ENCODE data around the gene SLC25A39.
"Not testable (repeated sequence)": the region's sequence is repeated elsewhere in the genome, so short reads cannot be mapped to it uniquely, and the experiment has no call there.

The SLC25A39 gene

GRCh38 chr17:44354582-44355561 lies 30.2 kb upstream of the SLC25A39 start:
- DNase-seq (ENCODE audit: low spot score), result no peak

- no peak for DNase-seq (ENCODE audit: low spot score)
Measured at GRCh38 chr17:44353672-44354331, 29.2 kb upstream of the SLC25A39 start.

DNA sequence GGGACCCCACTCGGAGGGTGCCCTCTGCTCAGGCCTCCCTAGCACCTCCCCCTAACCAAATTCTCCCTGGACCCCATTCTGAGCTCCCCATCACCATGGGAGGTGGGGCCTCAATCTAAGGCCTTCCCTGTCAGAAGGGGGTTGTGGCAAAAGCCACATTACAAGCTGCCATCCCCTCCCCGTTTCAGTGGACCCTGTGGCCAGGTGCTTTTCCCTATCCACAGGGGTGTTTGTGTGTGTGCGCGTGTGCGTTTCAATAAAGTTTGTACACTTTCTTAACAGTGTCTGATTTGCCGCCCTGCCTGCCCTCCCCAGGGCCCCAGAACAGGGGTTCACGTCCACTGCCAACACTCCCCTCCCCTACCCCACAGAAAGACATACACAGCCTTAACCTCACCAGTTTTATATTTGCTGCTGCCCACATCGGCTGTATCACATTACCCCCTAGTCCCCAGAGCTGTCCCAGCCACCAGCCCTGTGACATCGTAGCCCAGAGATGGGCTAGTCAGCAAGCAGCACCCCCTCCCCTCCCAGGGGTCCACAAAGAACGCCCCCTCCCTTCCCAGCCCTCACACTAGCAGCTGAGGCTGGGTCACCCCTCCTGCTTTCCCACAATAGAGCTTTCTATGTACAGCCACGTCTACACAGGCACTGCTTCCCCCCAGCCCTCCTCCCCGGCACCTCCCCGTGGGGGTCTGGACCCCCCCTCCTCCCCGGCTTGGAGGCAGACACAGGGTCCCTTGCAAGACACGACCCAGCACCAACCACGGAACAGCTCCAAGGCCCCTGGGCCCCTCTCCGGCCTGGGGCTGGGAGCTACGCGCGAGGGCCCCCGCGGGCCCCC lies 28.4 kb upstream of the SLC25A39 start:
- no peak for DNase-seq (ENCODE audit: low spot score)

GRCh38 chr17:44351961-44352827 lies 27.6 kb upstream of the SLC25A39 start:
- no peak for DNase-seq (ENCODE audit: low spot score)

- no peak for DNase-seq (ENCODE audit: low spot score)
Measured at GRCh38 chr17:44351464-44351863, 26.8 kb upstream of the SLC25A39 start.

DNA sequence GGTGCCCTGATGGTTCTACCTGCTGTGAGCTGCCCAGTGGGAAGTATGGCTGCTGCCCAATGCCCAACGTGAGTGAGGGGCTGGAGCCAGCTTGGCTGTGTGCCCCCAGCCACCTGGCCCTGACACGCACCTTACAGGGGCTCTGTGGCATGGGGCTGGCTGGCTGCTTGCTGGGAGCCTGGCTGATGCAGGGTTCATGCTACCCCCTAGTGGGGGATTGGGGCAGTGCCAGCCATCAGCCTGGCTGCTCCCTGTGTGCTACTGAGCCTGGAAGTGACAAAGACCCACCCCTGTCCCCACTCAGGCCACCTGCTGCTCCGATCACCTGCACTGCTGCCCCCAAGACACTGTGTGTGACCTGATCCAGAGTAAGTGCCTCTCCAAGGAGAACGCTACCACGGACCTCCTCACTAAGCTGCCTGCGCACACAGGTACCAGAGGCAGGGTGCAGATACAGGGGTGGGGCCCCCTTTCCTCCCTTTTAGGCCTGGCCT lies 26.2 kb upstream of the SLC25A39 start:
- peak; percentile 47 for DNase-seq (ENCODE audit: low spot score)

DNA sequence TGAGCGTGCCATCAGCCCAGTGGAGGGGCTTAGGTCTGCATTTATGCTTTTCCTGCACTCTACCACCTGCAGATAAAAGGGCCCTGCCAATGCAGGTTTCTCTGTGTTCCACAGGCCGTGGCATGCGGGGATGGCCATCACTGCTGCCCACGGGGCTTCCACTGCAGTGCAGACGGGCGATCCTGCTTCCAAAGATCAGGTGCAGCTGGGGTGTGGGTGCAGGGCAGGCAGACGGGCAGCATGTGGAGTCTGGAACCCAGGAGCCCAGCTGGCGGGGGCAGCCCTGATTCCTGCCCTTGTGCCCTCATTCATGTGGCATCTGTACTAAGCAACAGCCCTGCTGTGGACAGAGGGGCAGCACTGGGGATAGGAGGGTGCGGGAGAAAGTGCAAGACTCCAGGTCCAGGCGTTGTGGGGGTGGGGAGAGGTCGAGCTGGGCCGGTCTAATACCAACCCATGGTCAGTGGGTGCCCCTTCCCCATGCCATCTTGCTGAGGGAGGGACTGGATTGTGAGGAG lies 25.0 kb upstream of the SLC25A39 start:
- DNase-seq (ENCODE audit: low spot score), result no peak

GRCh38 chr17:44348988-44349364 lies 24.4 kb upstream of the SLC25A39 start:
- no peak for DNase-seq (ENCODE audit: low spot score)

- DNase-seq (ENCODE audit: low spot score), result no peak
Measured at GRCh38 chr17:44348234-44348987, 23.8 kb upstream of the SLC25A39 start.

- not testable (repeated sequence) for DNase-seq (ENCODE audit: low spot score)
Measured at GRCh38 chr17:44347206-44348055, 22.8 kb upstream of the SLC25A39 start.

DNA sequence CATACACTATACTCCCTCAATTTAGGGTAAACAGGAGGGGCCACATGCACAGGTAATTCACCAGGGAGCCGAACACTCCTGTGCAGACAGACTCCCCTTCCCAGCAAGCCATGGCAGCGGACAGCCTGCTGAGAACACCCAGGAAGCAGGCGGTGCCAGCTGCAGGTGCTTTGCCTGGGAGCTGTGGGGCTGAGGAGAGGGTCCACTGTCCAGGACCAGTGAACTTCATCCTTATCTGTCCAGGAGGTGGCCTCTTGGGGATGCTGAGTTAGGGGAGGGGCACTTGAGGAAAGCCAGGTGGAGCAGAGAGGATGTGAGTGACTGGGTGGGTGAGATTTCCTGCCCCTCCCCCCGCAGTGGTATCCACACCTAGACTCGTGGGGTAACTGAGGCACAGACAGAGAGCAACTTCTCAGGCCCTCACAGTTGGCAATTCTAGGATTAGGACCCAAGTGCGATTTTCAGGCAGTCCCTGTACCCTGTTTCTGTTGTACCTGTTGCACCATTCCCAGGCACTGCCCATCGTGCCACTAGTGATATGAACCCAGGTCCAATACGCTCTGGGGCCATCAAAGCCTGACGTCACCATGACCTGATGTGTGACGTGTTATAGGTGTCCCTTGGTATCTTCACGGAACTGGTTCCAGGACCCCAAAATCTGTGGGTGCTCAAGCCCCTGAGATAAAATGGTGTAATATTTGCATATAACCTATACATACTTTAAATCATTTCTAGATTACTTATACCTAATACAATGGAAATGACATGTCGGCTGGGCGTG lies 21.6 kb upstream of the SLC25A39 start:
- DNase-seq (ENCODE audit: low spot score), result no peak

- DNase-seq (ENCODE audit: low spot score), result peak; percentile 47
Measured at GRCh38 chr17:44345454-44346026, 20.9 kb upstream of the SLC25A39 start.

GRCh38 chr17:44344939-44345453 lies 20.4 kb upstream of the SLC25A39 start, which contains the start of gene GRN:
TSS of gene GRN (plus strand) at chr17:44345302. CDS start at chr17:44349165, 3,863 bp downstream.
- peak; percentile 97 for DNase-seq (ENCODE audit: low spot score)

DNA sequence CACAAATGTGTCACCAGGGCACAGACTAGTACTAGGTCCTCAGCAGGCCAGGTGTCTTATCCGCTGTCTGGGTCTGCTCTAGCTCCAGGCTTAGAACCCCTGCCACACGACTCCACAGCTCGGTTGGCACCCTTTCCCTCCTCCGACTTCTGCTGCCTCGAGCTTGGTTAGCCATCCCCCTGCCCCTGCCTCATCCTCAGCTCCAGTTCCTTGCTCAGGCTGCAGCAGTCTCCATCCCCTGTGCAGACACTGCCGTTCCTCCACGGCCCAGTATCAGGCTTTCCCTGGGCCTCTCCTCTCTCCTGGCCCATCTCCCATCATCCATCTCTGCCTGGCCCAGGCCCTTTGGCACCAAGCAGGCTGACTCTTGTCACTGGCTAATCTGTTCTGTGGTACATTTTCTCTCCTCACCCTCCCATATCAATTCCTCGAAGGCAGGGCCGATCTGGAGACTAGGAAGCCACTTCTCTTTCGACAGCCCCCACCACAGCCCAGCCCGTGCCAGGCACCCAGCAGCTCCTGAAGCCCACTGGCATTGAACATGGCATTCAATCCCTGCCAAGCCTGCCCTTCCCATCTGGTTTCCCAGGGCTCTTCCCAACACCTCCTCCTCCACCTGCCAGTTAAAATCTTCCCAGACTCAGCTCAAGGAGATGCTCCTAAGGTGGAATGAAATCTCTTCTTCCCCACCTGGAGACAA lies 19.0 kb upstream of the SLC25A39 start:
- no peak for DNase-seq (ENCODE audit: low spot score)

DNA sequence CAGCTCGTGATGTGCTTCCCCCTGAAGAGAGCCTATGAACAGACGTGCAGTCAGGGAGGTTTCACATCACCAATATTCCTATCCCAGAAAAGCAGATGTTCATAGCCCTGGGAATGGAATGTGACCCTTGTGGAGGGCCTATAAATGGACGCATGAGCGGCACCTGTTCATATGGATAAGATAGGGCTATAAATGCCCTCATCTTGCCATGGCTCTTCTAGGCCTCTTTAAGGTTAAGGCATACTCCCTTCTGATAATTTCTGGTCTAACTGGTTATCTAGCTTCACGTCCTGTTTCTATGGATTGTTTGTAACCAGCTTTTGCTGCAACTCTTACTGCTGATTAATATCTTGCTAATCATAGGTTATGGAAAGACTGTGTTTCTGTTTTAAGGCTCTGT lies 15.9 kb upstream of the SLC25A39 start:
- not testable (repeated sequence) for DNase-seq (ENCODE audit: low spot score)

DNA sequence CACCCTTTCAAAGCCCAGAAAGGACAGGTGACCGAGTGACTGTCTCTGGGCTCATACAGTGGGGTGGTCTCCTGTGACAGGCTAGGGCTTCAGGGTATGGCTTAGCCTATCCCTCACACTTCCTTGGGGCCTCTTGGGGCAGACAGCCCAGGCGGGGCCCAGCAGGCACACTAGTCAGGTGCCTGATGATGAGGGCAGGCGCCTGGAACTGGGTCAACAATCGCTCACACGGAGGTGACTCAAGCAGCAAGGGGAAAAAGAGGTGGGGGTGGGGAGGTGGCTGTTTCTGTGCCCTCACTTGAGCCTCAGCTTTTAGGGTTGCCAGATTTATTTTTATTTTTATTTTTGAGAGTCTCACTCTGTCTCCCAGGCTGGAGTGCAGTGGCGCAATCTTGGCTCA lies 14.1 kb upstream of the SLC25A39 start:
- no peak for DNase-seq (ENCODE audit: low spot score)

- DNase-seq (ENCODE audit: low spot score), result no peak
Measured at GRCh38 chr17:44335968-44336367, 11.3 kb upstream of the SLC25A39 start.

Measured in LoVo (cell line).